Myocyte (in vitro differentiated cells): ENCODE data around the gene RBM4B. TPM values are rescaled to one million over a fixed set of nuclear protein-coding genes. Genes with fewer than 3 reads are reported as not detected.

Experiments used
- DNase-seq: peaks from one replicate; pipeline ENCODE4 v3.0.0-alpha.2; 2012; ENCODE audit warnings: low read depth
- total RNA-seq: library from RNA; depleted of rRNA; stranded (reverse); fragments of >200 nt; gene quantifications from 2 replicates; pipeline ENCODE4 v1.2.3, GENCODE V29; 2014

RBM4B gene
- total RNA-seq, 1 donor from 2014 or later, result 21.2 TPM

DNA sequence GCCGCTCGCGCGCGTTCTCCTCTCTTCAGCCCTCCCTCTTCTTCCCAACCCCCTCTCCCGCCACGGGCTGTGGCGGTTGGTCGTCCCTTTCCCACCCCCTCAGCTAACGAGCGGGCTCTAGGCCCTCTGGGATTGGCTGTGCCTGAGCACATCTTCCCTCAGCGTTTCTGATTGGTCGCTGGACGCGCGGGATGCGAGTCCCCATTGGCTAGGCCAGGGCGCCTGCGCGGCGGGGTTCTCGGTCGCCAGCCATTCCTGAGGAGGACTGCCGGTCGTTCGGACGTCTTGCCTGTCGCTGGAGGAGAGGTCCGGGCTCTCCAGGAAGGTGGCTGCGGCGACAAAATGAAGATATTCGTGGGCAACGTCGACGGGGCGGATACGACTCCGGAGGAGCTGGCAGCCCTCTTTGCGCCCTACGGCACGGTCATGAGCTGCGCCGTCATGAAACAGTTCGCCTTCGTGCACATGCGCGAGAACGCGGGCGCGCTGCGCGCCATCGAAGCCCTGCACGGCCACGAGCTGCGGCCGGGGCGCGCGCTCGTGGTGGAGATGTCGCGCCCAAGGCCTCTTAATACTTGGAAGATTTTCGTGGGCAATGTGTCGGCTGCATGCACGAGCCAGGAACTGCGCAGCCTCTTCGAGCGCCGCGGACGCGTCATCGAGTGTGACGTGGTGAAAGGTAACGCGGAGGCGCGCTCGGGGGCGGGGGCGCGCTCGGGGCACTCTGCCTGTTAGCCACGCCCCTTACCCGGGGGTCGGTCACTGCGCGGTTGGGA lies 61.1 kb downstream of the RBM4B start, which contains the start of gene RBM14:
RBM14 (plus strand) TSS at position 252 of the 776 bp plus-strand sequence; CDS start at position 343, 91 bp downstream.
- DNase-seq, result peak; percentile 100

Other genes with a start within 250 kb of the RBM4B start
- gene MRPL11, start 239.0 kb downstream of the RBM4B start, total RNA-seq, result 23.1 and 27.9 TPM in 2 replicates
- 5.5 and 9.3 TPM in 2 replicates for gene PELI3, start 211.0 kb downstream of the RBM4B start, total RNA-seq
- 52.7 TPM in 2 replicates for gene DPP3, start 197.5 kb downstream of the RBM4B start, total RNA-seq
- gene BBS1, start 167.3 kb downstream of the RBM4B start, total RNA-seq, result 29.5 and 39.6 TPM in 2 replicates
- 15.7 and 20.9 TPM in 2 replicates for gene ZDHHC24, start 131.8 kb downstream of the RBM4B start, total RNA-seq
- gene ACTN3, start 131.0 kb downstream of the RBM4B start, total RNA-seq, result 0.75 and 1.5 TPM in 2 replicates
- 52.8 and 73.8 TPM in 2 replicates for gene CTSF, start 109.3 kb downstream of the RBM4B start, total RNA-seq
- gene CCDC87, start 84.8 kb downstream of the RBM4B start, total RNA-seq, result 0.26 and 0.45 TPM in 2 replicates
- gene CCS, start 84.7 kb downstream of the RBM4B start, total RNA-seq, result 25.8 and 26.1 TPM in 2 replicates
- gene RBM14, start 61.3 kb downstream of the RBM4B start, total RNA-seq, result 28.6 and 35.8 TPM in 2 replicates
- gene RBM4, start 39.2 kb downstream of the RBM4B start, total RNA-seq, result 83.4 and 99.4 TPM in 2 replicates
- 0.78 and 1.1 TPM in 2 replicates for gene SPTBN2, start 51.3 kb upstream of the RBM4B start, total RNA-seq
- gene RCE1, start 165.6 kb upstream of the RBM4B start, total RNA-seq, result 10.5 and 12.5 TPM in 2 replicates
- 117 and 129 TPM in 2 replicates for gene LRFN4, start 179.2 kb upstream of the RBM4B start, total RNA-seq